GM12878 (cell line): ENCODE measurements around the gene FTO. TPM values are rescaled to one million over a fixed set of nuclear protein-coding genes. Genes with fewer than 3 reads are reported as not detected.

Experiments used
- ATAC-seq: fragments of 200-7000 bp; cut with Tn5 transposase; 3 replicates; pipeline ENCODE4 v1.9.1; 2020; ENCODE audit warnings: mild to moderate bottlenecking, moderate library complexity
- BruUV-seq: library from RNA; stranded (reverse); fragments of 400-500 nt; replicated peaks from 2 replicates; lab custom pipeline; 2021; lab: Mats Ljungman, UMichigan
- CTCF ChIA-PET: fragments of 300-600 bp; sonication (Branson Sonifier 250); formaldehyde crosslinking; extraction: SDS; loops from one replicate; lab custom pipeline; 2021; ENCODE audit warnings: inconsistent platforms; lab: Yijun Ruan, JAX
- POLR2A ChIA-PET: fragments of 350-600 bp; formaldehyde crosslinking; extraction: SDS; loops from one replicate; lab custom pipeline; 2021; ENCODE audit warnings: inconsistent platforms; lab: Charles Lee
- RAD21 ChIA-PET: fragments of 300-600 bp; sonication (Branson Sonifier 250); formaldehyde crosslinking; loops from one replicate; lab custom pipeline; 2023; ENCODE audit warnings: antibody characterized with exemption; ENCODE audit not compliant: unreplicated experiment; lab: Charles Lee
- SMC1A ChIA-PET: fragments of 300-600 bp; sonication (Branson Sonifier 250); formaldehyde crosslinking; loops from one replicate; lab custom pipeline; 2023; ENCODE audit not compliant: unreplicated experiment, uncharacterized antibody; lab: Charles Lee
- DNase-seq: peaks from one replicate; pipeline ENCODE4 v3.0.0-alpha.2; 2011; ENCODE audit warnings: low read depth, low spot score
- FAIRE-seq: peaks from 3 replicates; lab custom pipeline; 2011; peaks lifted over from hg19 to GRCh38; lab: Jason Lieb, UNC
- H2AFZ ChIP-seq: 2 replicates; pipeline ENCODE4 v1.6.0; 2011; ENCODE audit warnings: low read depth, low read length, control low read depth; ENCODE audit not compliant: control insufficient read depth
- H3K27ac ChIP-seq: 2 replicates; pipeline ENCODE4 v1.5.1; 2011; ENCODE audit warnings: control low read depth; ENCODE audit not compliant: control insufficient read depth, insufficient read depth
- H3K27me3 ChIP-seq, 2 experiments: replicated peaks in 1 of 2; 2 replicates each; pipeline versions ENCODE4 v1.6.0 to v1.6.1; 2011; ENCODE audit warnings: low read length in 1 of 2; ENCODE audit not compliant: control insufficient read depth in 2 of 2, insufficient read depth in 2 of 2
- H3K36me3 ChIP-seq, 2 experiments: 2 replicates each; pipeline ENCODE4 v1.5.1; 2011; ENCODE audit warnings: low read length in 1 of 2; ENCODE audit not compliant: control insufficient read depth in 2 of 2, insufficient read depth in 2 of 2
- H3K4me1 ChIP-seq: 2 replicates; pipeline ENCODE4 v1.6.1; 2011; ENCODE audit warnings: mild to moderate bottlenecking, low read length, moderate library complexity, mixed read lengths; ENCODE audit not compliant: control insufficient read depth, insufficient read depth
- H3K4me2 ChIP-seq: 2 replicates; pipeline ENCODE4 v1.6.0; 2011; ENCODE audit warnings: control low read depth; ENCODE audit not compliant: control insufficient read depth, insufficient read depth
- H3K4me3 ChIP-seq: fragments of 200-600 bp; sonication (generic); 2 replicates; pipeline ENCODE4 v1.5.1; 2016
- H3K79me2 ChIP-seq: 2 replicates; pipeline ENCODE4 v1.6.0; 2011; ENCODE audit warnings: low read length; ENCODE audit not compliant: control insufficient read depth, insufficient read depth
- H3K9ac ChIP-seq: 2 replicates; pipeline ENCODE4 v1.8.0; 2011; ENCODE audit warnings: low read length, control low read depth, mixed read lengths; ENCODE audit not compliant: control insufficient read depth, insufficient read depth
- H3K9me3 ChIP-seq: replicated peaks from 3 replicates; pipeline ENCODE4 v1.5.1; 2011; ENCODE audit warnings: mild to moderate bottlenecking, low read length; ENCODE audit not compliant: control insufficient read depth, insufficient read depth
- H4K20me1 ChIP-seq: 2 replicates; pipeline ENCODE4 v1.6.0; 2011; ENCODE audit not compliant: control insufficient read depth, insufficient read depth
- ASH2L ChIP-seq: fragments of 300-600, 200-600 bp; sonication (generic); IDR thresholded peaks from 2 replicates; pipeline ENCODE4 v1.6.1; 2017; ENCODE audit warnings: low read depth, mild to moderate bottlenecking, borderline replicate concordance
- CBFB ChIP-seq: IDR thresholded peaks from 2 replicates; pipeline ENCODE4 v1.6.1; 2016; ENCODE audit warnings: antibody characterized with exemption, low read depth
- EZH2 ChIP-seq: IDR thresholded peaks from 2 replicates; pipeline ENCODE4 v1.6.1; 2012; ENCODE audit warnings: low read depth, mild to moderate bottlenecking, control low read depth, inconsistent platforms, low read length, borderline replicate concordance; ENCODE audit not compliant: control insufficient read depth
- HCFC1 ChIP-seq: fragments of 150-350 bp; IDR thresholded peaks from 2 replicates; pipeline ENCODE4 v1.6.1; 2014; ENCODE audit warnings: low read length
- IRF3 ChIP-seq: fragments of 450-650 bp; IDR thresholded peaks from 2 replicates; pipeline ENCODE4 v1.6.1; 2014; ENCODE audit warnings: mild to moderate bottlenecking
- JUND ChIP-seq: IDR thresholded peaks from 2 replicates; pipeline ENCODE4 v1.6.1; 2012; ENCODE audit warnings: low read depth, mild to moderate bottlenecking, low read length, improper control_type of control experiment, moderate library complexity
- MYB ChIP-seq: fragments of 150-350 bp; IDR thresholded peaks from 2 replicates; pipeline ENCODE4 v1.6.1; 2014; ENCODE audit warnings: mild to moderate bottlenecking, low read depth, low read length, borderline replicate concordance
- NR2C1 ChIP-seq: fragments of 450-650 bp; IDR thresholded peaks from 2 replicates; pipeline ENCODE4 v1.6.1; 2017; ENCODE audit warnings: antibody characterized with exemption, mild to moderate bottlenecking, moderate library complexity
- RAD21 ChIP-seq: IDR thresholded peaks from 2 replicates; pipeline ENCODE4 v1.6.1; 2011; ENCODE audit warnings: mild to moderate bottlenecking, low read depth, low read length, moderate library complexity; ENCODE audit not compliant: insufficient read depth
- SPI1 ChIP-seq: IDR thresholded peaks from 2 replicates; pipeline ENCODE4 v1.6.1; 2011; ENCODE audit warnings: low read depth, mild to moderate bottlenecking, low read length, moderate library complexity, borderline replicate concordance; ENCODE audit not compliant: insufficient read depth
- TCF7 ChIP-seq: IDR thresholded peaks from 2 replicates; pipeline ENCODE4 v1.6.1; 2014; ENCODE audit warnings: antibody characterized with exemption, borderline replicate concordance
- ZBTB11 ChIP-seq: fragments of 450-650 bp; formaldehyde crosslinking; IDR thresholded peaks from 2 replicates; pipeline ENCODE4 v1.5.0; 2022; ENCODE audit warnings: mild to moderate bottlenecking, missing genetic modification characterization
- ZNF622 ChIP-seq: fragments of 450-650 bp; IDR thresholded peaks from 2 replicates; pipeline ENCODE4 v1.6.1; 2017; ENCODE audit warnings: mild to moderate bottlenecking, inconsistent platforms
- WGBS: methylation state at CpG from one replicate; pipeline ENCODE4 v1.1.6; 2016; ENCODE audit warnings: low lambda C conversion rate; ENCODE audit not compliant: insufficient replicate concordance, insufficient coverage; ENCODE audit errors: missing lambda C conversion rate; 5-methylcytosine and 5-hydroxymethylcytosine counted together
- in situ Hi-C: fragments of 300-500 bp; cut with MboI; formaldehyde crosslinking; loops from 9 replicates; pipeline ENCODE4 v1.14.3; 2018; ENCODE audit warnings: mixed read lengths
- intact Hi-C: fragments of 100-400 bp; cut with micrococcal nuclease; formaldehyde crosslinking; loops from one replicate; pipeline ENCODE4 v1.14.2; 2022; ENCODE audit not compliant: unreplicated experiment
- polyA plus RNA-seq, 11 experiments: library from polyadenylated mRNA; depleted of rRNA in 4 of 11; unstranded in 6 of 11; stranded (reverse) in 5 of 11; fragments of >200 nt; fragmentation: Nextera tagmentation in 4 of 11; fragmentation: Illumina TruSeq in 1 of 11; extraction: Ambion mirVana in 4 of 11; extraction: Trizol in 1 of 11; gene quantifications; 1 replicate in 1 of 11; 2 replicates in 10 of 11; pipeline versions ENCODE4 v1.2.1 to v1.2.3, GENCODE V29; 2011 to 2016; ENCODE audit warnings: inconsistent platforms in 2 of 11, missing spikeins in 2 of 11, low read depth in 1 of 11
- total RNA-seq, 4 experiments: library from RNA; depleted of rRNA in 3 of 4; stranded (reverse); fragments of >200 nt in 3 of 4; fragmentation: Illumina TruSeq in 1 of 4; extraction: Trizol in 1 of 4; gene quantifications; 2 replicates each; pipeline versions ENCODE4 v1.2.1 to v1.2.3, GENCODE V29; 2013 to 2021

Gene FTO
- total and polyA plus RNA-seq, 10 of the 15 experiments (the other 5 are each of a cell fraction or from before 2014, with no cell fraction given), result 20.1 to 55.0 (median 47.0) TPM

DNA sequence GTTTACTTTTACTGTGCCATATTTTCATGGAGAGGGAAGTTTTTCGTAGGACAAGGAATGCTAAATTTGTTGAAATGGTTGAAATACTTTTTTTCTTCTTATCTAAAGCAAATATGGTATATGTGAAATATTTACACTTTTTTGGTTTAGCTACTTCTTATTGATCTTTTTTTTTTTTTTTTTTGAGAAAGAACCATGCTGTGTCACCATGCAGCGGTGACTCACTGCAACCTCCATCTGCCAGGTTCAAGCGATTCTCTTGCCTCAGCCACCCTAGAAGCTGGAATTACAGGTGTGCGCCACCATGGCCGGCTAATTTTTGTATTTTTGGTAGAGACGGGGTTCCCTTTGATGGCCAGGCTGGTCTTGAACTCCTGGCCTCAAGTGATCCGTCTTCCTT is 100.5 kb downstream of the FTO start:
- H3K9me3 ChIP-seq, result no peaks in the 10 kb centered on the region; the same call in 1 of the 3 replicates
- no peak for FAIRE-seq
- H3K27me3 ChIP-seq, result no peaks in the 10 kb centered on the region
- SMC1A ChIA-PET, result no interaction called here
- intact Hi-C loops (no loop called here), in situ Hi-C loops (no loop called here)
- TF ChIP-seq IRF3 (no peak), SPI1 (no peak)
- BruUV-seq, result no TSS peak
- CTCF ChIA-PET, result no interaction called here
- WGBS, result 88% methylated on average over 7 of the region's 7 CpGs
- POLR2A ChIA-PET, result no interaction called here
- no peaks in the 10 kb centered on the region for H3K36me3 ChIP-seq
- H4K20me1 ChIP-seq, result no peaks in the 10 kb centered on the region
- no peaks in the 10 kb centered on the region for H3K79me2 ChIP-seq
- no peak overlapping the region for H3K9ac ChIP-seq
- no peaks in the 10 kb centered on the region for H3K4me1 ChIP-seq
- no peak overlapping the region for H3K27ac ChIP-seq
- H3K4me3 ChIP-seq, result no peak overlapping the region
- H3K4me2 ChIP-seq, result no peak overlapping the region
- DNase-seq, result no peak
- RAD21 ChIA-PET, result no interaction called here
- ATAC-seq, result no peak
- no peak overlapping the region for H2AFZ ChIP-seq

DNA sequence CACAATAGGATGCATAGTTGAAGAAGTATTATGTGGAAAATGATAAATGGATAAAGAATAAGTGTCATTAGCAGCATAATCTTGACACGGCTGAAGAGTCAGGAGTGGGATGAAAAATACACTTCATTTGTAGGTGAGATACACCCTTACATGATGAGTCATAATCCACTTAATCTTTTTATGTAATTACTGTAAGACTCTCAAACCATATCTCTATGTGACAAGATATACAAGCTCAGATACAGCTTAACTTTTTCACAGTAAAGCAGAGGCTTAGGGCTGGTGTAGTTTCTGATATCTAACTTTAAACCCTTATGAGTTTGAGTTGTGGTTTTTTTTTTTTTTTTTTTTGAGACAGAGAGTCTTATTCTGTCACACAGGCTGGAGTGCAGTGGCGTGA is 101.2 kb downstream of the FTO start:
- POLR2A ChIA-PET, result no interaction called here
- no peaks in the 10 kb centered on the region for H3K79me2 ChIP-seq
- H3K4me3 ChIP-seq, result no peak overlapping the region
- FAIRE-seq (no peak), ATAC-seq (no peak; the same call in 2 of the 3 replicates), DNase-seq (no peak)
- H4K20me1 ChIP-seq, result no peaks in the 10 kb centered on the region
- in situ Hi-C loops (no loop called here), intact Hi-C loops (no loop called here)
- SMC1A ChIA-PET, result no interaction called here
- H3K4me2 ChIP-seq, result no peak overlapping the region
- no peaks in the 10 kb centered on the region for H3K4me1 ChIP-seq
- BruUV-seq, result no TSS peak
- CTCF ChIA-PET, result interaction anchor here (1.0 kb wide), 1 partner anchor 11 kb away, joined by 3 read pairs; no protein-coding TSS in a partner anchor
- no peaks in the 10 kb centered on the region for H3K36me3 ChIP-seq
- H2AFZ ChIP-seq, result no peak overlapping the region
- 90% methylated on average over 2 of the region's 2 CpGs for WGBS
- no peaks in the 10 kb centered on the region; the same call in 2 of the 3 replicates for H3K9me3 ChIP-seq
- no peaks in the 10 kb centered on the region for H3K27me3 ChIP-seq
- RAD21 ChIA-PET, result no interaction called here
- no peak overlapping the region for H3K9ac ChIP-seq
- no peak overlapping the region for H3K27ac ChIP-seq
- TF ChIP-seq CBFB (no peak), RAD21 (no peak), ASH2L (no peak), EZH2 (no peak), NR2C1 (no peak), ZBTB11 (CRISPR knock-in tag) (no peak), ZNF622 (no peak), TCF7 (no peak), JUND (no peak), MYB (no peak), HCFC1 (no peak)
